HepG2 (cell line): ENCODE results near the gene ATE1. TPM values are rescaled to one million over a fixed set of nuclear protein-coding genes. Genes with fewer than 3 reads are reported as not detected.

Source experiments
- ATAC-seq: fragments of 200-7000 bp; cut with Tn5 transposase; 3 replicates; pipeline ENCODE4 v1.9.1; 2020; ENCODE audit warnings: mild to moderate bottlenecking, moderate library complexity
- BruUV-seq: library from RNA; stranded (reverse); fragments of 400-500 nt; replicated peaks from 2 replicates; lab custom pipeline; 2021; lab: Mats Ljungman, UMichigan
- CTCF ChIA-PET: fragments of 300-600 bp; formaldehyde crosslinking; extraction: SDS; loops from one replicate; lab custom pipeline; 2021; ENCODE audit warnings: low total read pairs, inconsistent platforms, low intra/inter-chr PET ratio; lab: Yijun Ruan, JAX
- POLR2A ChIA-PET: fragments of 350-600 bp; sonication (Branson Sonifier 250); formaldehyde crosslinking; loops from one replicate; lab custom pipeline; 2020; ENCODE audit warnings: antibody characterized with exemption, inconsistent platforms; lab: Yijun Ruan, JAX
- DNase-seq: peaks from one replicate; pipeline ENCODE4 v3.0.0-alpha.2; 2015; ENCODE audit warnings: low spot score
- FAIRE-seq: peaks from 3 replicates; lab custom pipeline; 2011; peaks lifted over from hg19 to GRCh38; lab: Jason Lieb, UNC
- H2AFZ ChIP-seq: one replicate; pipeline ENCODE4 v1.6.1; 2011; ENCODE audit warnings: low read length, inconsistent platforms
- H3K27ac ChIP-seq: fragments of 300-600 bp; 3 replicates; pipeline ENCODE4 v1.8.0; 2011; ENCODE audit warnings: mixed run types, mild to moderate bottlenecking, mixed read lengths, low read length, inconsistent platforms; ENCODE audit not compliant: insufficient read depth; ENCODE audit errors: extremely low read length
- H3K27me3 ChIP-seq, 2 experiments: fragments of 200-600 bp in 1 of 2; 2 replicates in 1 of 2; 3 replicates in 1 of 2; pipeline versions ENCODE4 v1.6.0 to v1.8.0; 2011; ENCODE audit warnings: low read length in 2 of 2, mild to moderate bottlenecking in 2 of 2, moderate library complexity in 2 of 2, inconsistent platforms in 1 of 2; ENCODE audit not compliant: insufficient read depth in 2 of 2, control insufficient read depth in 1 of 2
- H3K36me3 ChIP-seq, 2 experiments: fragments of 200-600 bp in 1 of 2; replicated peaks in 1 of 2; 2 replicates in 1 of 2; 3 replicates in 1 of 2; pipeline versions ENCODE4 v1.5.1 to v1.8.0; 2011; ENCODE audit warnings: low read length in 2 of 2, inconsistent platforms in 1 of 2; ENCODE audit not compliant: insufficient read depth in 2 of 2, control insufficient read depth in 1 of 2
- H3K4me1 ChIP-seq: 2 replicates; pipeline ENCODE4 v1.5.1; 2012; ENCODE audit warnings: low read length, inconsistent platforms; ENCODE audit not compliant: insufficient read depth
- H3K4me2 ChIP-seq: 2 replicates; pipeline ENCODE4 v1.6.0; 2011; ENCODE audit warnings: low read depth, low read length, inconsistent platforms
- H3K4me3 ChIP-seq, 3 experiments: fragments of 200-600 bp in 1 of 3; sonication (generic), shearing (Covaris generic) in 1 of 3; replicated peaks in 1 of 3; 2 replicates each; pipeline ENCODE4 v1.5.1; 2011 to 2016; ENCODE audit warnings: low read length in 3 of 3, inconsistent platforms in 2 of 3, low read depth in 2 of 3, mild to moderate bottlenecking in 2 of 3, control low read depth in 1 of 3, mixed read lengths in 1 of 3; ENCODE audit not compliant: insufficient read depth in 1 of 3
- H3K79me2 ChIP-seq: one replicate; pipeline ENCODE4 v1.6.1; 2011; ENCODE audit warnings: low read length, inconsistent platforms; ENCODE audit not compliant: insufficient read depth
- H3K9ac ChIP-seq: 2 replicates; pipeline ENCODE4 v1.6.0; 2011; ENCODE audit warnings: mild to moderate bottlenecking, low read depth, low read length, inconsistent platforms; ENCODE audit not compliant: insufficient read depth
- H3K9me3 ChIP-seq: 2 replicates; pipeline ENCODE4 v1.5.1; 2012; ENCODE audit warnings: mild to moderate bottlenecking, low read length
- H4K20me1 ChIP-seq: 2 replicates; pipeline ENCODE4 v1.6.0; 2011; ENCODE audit warnings: inconsistent platforms, mild to moderate bottlenecking, low read length, moderate library complexity; ENCODE audit not compliant: insufficient read depth
- ELF3 ChIP-seq: IDR thresholded peaks from 2 replicates; pipeline ENCODE4 v1.6.1; 2016; ENCODE audit warnings: missing genetic modification reagents, missing compliant biosample characterization
- GATA4 ChIP-seq: sonication (generic); IDR thresholded peaks from 2 replicates; pipeline ENCODE4 v1.6.1; 2016; ENCODE audit warnings: antibody characterized with exemption, low read depth, borderline replicate concordance
- MIER3 ChIP-seq: IDR thresholded peaks from 2 replicates; pipeline ENCODE4 v1.6.1; 2016; ENCODE audit warnings: missing compliant biosample characterization, borderline replicate concordance
- SRF ChIP-seq: IDR thresholded peaks from 2 replicates; pipeline ENCODE4 v1.6.1; 2011; ENCODE audit warnings: mild to moderate bottlenecking, low read depth, low read length, moderate library complexity
- TMF1 ChIP-seq: sonication (generic); formaldehyde crosslinking; IDR thresholded peaks from 2 replicates; pipeline ENCODE4 v1.8.1; 2022; ENCODE audit warnings: low read depth, missing genetic modification reagents
- ZNF562 ChIP-seq: sonication (generic); formaldehyde crosslinking; IDR thresholded peaks from 2 replicates; pipeline ENCODE4 v1.8.0; 2022; ENCODE audit warnings: missing genetic modification reagents, borderline replicate concordance
- ZNF616 ChIP-seq: sonication (generic); formaldehyde crosslinking; IDR thresholded peaks from 2 replicates; pipeline ENCODE4 v1.5.0; 2020; ENCODE audit warnings: low read depth, mild to moderate bottlenecking, missing genetic modification reagents
- WGBS: methylation state at CpG from one replicate; pipeline ENCODE4 v1.1.6; 2017; ENCODE audit warnings: low lambda C conversion rate; 5-methylcytosine and 5-hydroxymethylcytosine counted together
- in situ Hi-C: cut with HindIII; loops from 2 replicates; pipeline ENCODE4 v1.10.0; 2017; ENCODE audit warnings: low pct_unique_long_range_greater_than_20kb; ENCODE audit not compliant: extremely low pct_ligation_motif_present
- intact Hi-C: fragments of 100-400 bp; cut with micrococcal nuclease; formaldehyde crosslinking; loops from one replicate; pipeline ENCODE4 v1.10.0; 2022; ENCODE audit not compliant: unreplicated experiment
- polyA plus RNA-seq, 8 experiments: library from polyadenylated mRNA; depleted of rRNA in 3 of 8; stranded (reverse) in 7 of 8; unstranded in 1 of 8; fragments of >200 nt; fragmentation: Illumina TruSeq in 4 of 8; extraction: Trizol in 4 of 8; gene quantifications; 2 replicates each; pipeline versions ENCODE4 v1.2.1 to v1.2.3, GENCODE V29; 2011 to 2016; ENCODE audit warnings: low read depth in 4 of 8, missing spikeins in 1 of 8, mixed read lengths in 1 of 8; ENCODE audit not compliant: insufficient read depth in 1 of 8
- total RNA-seq, 5 experiments: library from RNA; depleted of rRNA; stranded (reverse); fragments of >200 nt; fragmentation: Illumina TruSeq; extraction: Trizol; gene quantifications; 2 replicates each; pipeline ENCODE4 v1.2.3, GENCODE V29; 2016; ENCODE audit warnings: low read depth in 1 of 5
- TF ChIP-seq, protein P1 (sequence below): sonication (generic); formaldehyde crosslinking; IDR thresholded peaks from 2 replicates; pipeline ENCODE4 v1.5.1; 2020; ENCODE audit warnings: missing genetic modification reagents, mild to moderate bottlenecking, borderline replicate concordance
- TF ChIP-seq, protein P2 (sequence below): IDR thresholded peaks from 2 replicates; pipeline ENCODE4 v1.6.1; 2012; ENCODE audit warnings: inconsistent platforms
- TF ChIP-seq, protein P3 (sequence below): sonication (generic); formaldehyde crosslinking; IDR thresholded peaks from 2 replicates; pipeline ENCODE4 v1.4.0; 2020; ENCODE audit warnings: missing genetic modification reagents, borderline replicate concordance
- TF ChIP-seq, protein P4 (sequence below): sonication (generic); formaldehyde crosslinking; IDR thresholded peaks from 2 replicates; pipeline ENCODE4 v1.5.1; 2020; ENCODE audit warnings: missing genetic modification reagents, mild to moderate bottlenecking, borderline replicate concordance
- TF ChIP-seq, protein P5 (sequence below): sonication (generic); formaldehyde crosslinking; IDR thresholded peaks from 2 replicates; pipeline ENCODE4 v1.8.1; 2023; ENCODE audit warnings: mild to moderate bottlenecking, missing genetic modification reagents
- TF ChIP-seq, protein P6 (sequence below): sonication (generic); formaldehyde crosslinking; IDR thresholded peaks from 2 replicates; pipeline ENCODE4 v1.8.0; 2022; ENCODE audit warnings: mild to moderate bottlenecking, missing genetic modification reagents

ATE1 gene
- total and polyA plus RNA-seq, 2 of the 13 experiments (the other 11 are each of a cell fraction or from before 2014, with no cell fraction given), result 17.5 to 42.2 TPM

DNA sequence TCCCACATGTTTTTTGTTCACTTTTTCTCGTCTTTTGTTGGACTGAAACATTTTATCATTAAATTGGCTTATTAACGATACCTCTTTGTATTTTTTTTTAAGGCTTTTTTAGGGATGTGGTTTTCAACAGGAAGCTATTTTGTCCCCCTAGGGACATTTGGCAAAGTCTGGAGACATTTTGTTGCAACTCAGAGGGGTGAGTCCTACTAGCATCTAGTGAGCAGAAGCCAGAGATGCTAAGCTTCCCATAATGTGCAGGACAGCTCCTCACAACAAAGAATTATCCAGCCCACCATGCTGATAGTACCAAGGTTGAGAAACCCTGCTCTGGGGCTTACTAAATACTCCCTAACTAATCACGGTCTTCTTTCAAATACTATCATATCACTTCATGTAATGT, 63.2 kb downstream of the ATE1 start (continued):
- TF ChIP-seq, protein P1, sequence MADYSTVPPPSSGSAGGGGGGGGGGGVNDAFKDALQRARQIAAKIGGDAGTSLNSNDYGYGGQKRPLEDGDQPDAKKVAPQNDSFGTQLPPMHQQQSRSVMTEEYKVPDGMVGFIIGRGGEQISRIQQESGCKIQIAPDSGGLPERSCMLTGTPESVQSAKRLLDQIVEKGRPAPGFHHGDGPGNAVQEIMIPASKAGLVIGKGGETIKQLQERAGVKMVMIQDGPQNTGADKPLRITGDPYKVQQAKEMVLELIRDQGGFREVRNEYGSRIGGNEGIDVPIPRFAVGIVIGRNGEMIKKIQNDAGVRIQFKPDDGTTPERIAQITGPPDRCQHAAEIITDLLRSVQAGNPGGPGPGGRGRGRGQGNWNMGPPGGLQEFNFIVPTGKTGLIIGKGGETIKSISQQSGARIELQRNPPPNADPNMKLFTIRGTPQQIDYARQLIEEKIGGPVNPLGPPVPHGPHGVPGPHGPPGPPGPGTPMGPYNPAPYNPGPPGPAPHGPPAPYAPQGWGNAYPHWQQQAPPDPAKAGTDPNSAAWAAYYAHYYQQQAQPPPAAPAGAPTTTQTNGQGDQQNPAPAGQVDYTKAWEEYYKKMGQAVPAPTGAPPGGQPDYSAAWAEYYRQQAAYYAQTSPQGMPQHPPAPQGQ (CRISPR knock-in tag), result no peak
- TF ChIP-seq, protein P2, sequence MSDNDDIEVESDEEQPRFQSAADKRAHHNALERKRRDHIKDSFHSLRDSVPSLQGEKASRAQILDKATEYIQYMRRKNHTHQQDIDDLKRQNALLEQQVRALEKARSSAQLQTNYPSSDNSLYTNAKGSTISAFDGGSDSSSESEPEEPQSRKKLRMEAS, result no peak
- no peak for TF ChIP-seq ELF3
- TF ChIP-seq, protein P3, sequence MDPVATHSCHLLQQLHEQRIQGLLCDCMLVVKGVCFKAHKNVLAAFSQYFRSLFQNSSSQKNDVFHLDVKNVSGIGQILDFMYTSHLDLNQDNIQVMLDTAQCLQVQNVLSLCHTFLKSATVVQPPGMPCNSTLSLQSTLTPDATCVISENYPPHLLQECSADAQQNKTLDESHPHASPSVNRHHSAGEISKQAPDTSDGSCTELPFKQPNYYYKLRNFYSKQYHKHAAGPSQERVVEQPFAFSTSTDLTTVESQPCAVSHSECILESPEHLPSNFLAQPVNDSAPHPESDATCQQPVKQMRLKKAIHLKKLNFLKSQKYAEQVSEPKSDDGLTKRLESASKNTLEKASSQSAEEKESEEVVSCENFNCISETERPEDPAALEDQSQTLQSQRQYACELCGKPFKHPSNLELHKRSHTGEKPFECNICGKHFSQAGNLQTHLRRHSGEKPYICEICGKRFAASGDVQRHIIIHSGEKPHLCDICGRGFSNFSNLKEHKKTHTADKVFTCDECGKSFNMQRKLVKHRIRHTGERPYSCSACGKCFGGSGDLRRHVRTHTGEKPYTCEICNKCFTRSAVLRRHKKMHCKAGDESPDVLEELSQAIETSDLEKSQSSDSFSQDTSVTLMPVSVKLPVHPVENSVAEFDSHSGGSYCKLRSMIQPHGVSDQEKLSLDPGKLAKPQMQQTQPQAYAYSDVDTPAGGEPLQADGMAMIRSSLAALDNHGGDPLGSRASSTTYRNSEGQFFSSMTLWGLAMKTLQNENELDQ (CRISPR knock-in tag), result no peak
- TF ChIP-seq, protein P4, sequence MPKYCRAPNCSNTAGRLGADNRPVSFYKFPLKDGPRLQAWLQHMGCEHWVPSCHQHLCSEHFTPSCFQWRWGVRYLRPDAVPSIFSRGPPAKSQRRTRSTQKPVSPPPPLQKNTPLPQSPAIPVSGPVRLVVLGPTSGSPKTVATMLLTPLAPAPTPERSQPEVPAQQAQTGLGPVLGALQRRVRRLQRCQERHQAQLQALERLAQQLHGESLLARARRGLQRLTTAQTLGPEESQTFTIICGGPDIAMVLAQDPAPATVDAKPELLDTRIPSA (CRISPR knock-in tag), result no peak
- no peak for TF ChIP-seq ZNF562 (CRISPR knock-in tag)
- no peak for TF ChIP-seq MIER3

DNA sequence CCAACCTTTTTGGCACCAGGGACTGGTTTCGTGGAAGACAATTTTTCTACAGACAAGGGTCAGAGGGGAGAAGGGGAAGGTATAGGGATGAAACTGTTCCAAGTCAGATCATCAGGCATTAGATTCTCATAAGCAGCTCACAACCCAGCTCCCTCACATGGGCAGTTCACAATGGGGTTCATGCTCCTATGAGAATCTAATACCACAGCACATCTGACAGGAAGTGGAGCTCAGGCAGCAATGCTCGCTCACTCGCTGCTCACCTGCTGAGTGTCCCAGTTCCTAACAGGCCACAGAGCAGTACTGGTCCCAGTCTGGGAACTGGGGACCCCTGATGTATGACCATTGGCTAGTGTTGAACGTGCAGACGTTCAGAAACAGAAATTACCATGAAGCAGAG, 63.7 kb downstream of the ATE1 start:
- no peak for DNase-seq
- POLR2A ChIA-PET, result no interaction called here
- ATAC-seq, result no peak
- no peaks in the 10 kb centered on the region for H3K79me2 ChIP-seq
- no peak overlapping the region for H3K9ac ChIP-seq
- BruUV-seq, result no TSS peak
- in situ Hi-C loops (no loop called here), intact Hi-C loops (no loop called here)
- CTCF ChIA-PET, result no interaction called here
- H2AFZ ChIP-seq, result no peak overlapping the region
- H3K27ac ChIP-seq, result no peak overlapping the region
- no peak overlapping the region for H3K4me3 ChIP-seq
- peaks cover 7 to 30% of the 10 kb centered on the region in 2 experiments; a peak in 4 of 5 replicates for H3K36me3 ChIP-seq
- no peaks in the 10 kb centered on the region for H4K20me1 ChIP-seq
- no peak overlapping the region for H3K4me2 ChIP-seq
- no peaks in the 10 kb centered on the region for H3K9me3 ChIP-seq
- no peaks in the 10 kb centered on the region for H3K4me1 ChIP-seq
- no peak for FAIRE-seq
- no peaks in the 10 kb centered on the region for H3K27me3 ChIP-seq
- 100% methylated on average over 3 of the region's 5 CpGs for WGBS
- TF ChIP-seq, protein P5, sequence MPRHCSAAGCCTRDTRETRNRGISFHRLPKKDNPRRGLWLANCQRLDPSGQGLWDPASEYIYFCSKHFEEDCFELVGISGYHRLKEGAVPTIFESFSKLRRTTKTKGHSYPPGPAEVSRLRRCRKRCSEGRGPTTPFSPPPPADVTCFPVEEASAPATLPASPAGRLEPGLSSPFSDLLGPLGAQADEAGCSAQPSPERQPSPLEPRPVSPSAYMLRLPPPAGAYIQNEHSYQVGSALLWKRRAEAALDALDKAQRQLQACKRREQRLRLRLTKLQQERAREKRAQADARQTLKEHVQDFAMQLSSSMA, result no peak
- TF ChIP-seq ZNF616 (CRISPR knock-in tag) (no peak), GATA4 (no peak), SRF (no peak), TMF1 (no peak)
- TF ChIP-seq, protein P3 (CRISPR knock-in tag), result no peak
- TF ChIP-seq, protein P6, sequence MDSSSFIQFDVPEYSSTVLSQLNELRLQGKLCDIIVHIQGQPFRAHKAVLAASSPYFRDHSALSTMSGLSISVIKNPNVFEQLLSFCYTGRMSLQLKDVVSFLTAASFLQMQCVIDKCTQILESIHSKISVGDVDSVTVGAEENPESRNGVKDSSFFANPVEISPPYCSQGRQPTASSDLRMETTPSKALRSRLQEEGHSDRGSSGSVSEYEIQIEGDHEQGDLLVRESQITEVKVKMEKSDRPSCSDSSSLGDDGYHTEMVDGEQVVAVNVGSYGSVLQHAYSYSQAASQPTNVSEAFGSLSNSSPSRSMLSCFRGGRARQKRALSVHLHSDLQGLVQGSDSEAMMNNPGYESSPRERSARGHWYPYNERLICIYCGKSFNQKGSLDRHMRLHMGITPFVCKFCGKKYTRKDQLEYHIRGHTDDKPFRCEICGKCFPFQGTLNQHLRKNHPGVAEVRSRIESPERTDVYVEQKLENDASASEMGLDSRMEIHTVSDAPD (CRISPR knock-in tag), result no peak
